Measurements from ENCODE around the gene IQGAP1.
A peak's percentile ranks its signal among the peaks of the same experiment; 100 is the strongest.
"Not testable (repeated sequence)": the region's sequence is repeated elsewhere in the genome, so short reads cannot be mapped to it uniquely, and the experiment has no call there.

IQGAP1 gene

DNA sequence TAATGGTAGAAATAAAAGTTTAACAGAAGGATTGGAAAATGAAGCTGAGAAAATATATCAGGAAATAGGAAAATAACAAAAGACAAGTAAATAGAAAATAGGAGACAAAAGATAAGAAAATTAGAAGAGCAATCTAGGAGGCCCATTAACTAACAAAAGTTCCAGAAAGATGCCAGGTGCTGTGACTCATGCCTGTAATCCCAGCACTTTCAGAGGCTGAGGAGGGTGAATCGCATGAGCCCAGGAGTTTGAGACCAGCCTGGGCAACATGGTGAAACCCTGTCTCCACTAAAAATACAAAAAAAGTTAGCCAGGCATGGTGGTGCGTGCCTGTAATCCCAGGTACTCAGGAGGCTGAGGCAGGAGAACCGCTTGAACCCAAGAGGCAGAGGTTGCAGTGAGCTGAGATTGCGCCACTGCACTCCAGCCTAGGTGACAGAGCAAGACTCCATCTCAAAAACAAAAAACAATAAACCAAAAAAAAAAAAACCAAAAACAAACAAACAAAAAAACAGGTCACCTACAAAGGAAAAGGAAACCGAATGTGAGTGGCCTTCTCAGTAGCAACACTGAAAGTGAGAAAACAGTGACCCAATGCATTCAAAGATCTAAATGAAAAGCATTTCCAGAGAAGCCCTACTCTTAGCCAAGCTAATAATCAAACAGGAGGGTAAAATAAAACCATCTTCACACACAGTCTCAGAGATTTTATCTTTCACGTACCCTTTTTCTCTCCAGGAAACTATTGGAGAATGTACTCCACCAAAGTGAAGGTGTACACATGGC, 136.2 kb downstream of the IQGAP1 start:
- not testable (repeated sequence) for DNase-seq (ENCODE audit: low read depth in 2 of 2)

DNA sequence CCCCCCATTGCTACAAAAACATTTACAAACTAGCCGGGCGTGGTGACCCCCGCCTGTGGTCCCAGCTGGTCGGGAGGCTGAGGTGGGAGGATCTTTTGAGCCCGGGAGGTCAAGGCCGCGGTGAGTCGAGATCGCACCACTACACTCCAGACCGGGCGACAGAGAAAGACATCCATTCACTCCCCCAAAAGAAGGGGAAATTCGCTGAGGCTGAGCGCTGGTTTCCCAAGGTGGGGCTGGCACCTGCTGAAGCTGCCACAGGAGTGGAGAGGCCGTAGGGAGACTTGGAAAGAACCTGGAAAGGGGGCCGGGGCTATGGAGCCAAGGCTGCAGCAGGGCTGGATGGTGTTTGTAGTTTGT, 140.9 kb downstream of the IQGAP1 start:
- no peak for DNase-seq (ENCODE audit: low read depth in 2 of 2)

DNA sequence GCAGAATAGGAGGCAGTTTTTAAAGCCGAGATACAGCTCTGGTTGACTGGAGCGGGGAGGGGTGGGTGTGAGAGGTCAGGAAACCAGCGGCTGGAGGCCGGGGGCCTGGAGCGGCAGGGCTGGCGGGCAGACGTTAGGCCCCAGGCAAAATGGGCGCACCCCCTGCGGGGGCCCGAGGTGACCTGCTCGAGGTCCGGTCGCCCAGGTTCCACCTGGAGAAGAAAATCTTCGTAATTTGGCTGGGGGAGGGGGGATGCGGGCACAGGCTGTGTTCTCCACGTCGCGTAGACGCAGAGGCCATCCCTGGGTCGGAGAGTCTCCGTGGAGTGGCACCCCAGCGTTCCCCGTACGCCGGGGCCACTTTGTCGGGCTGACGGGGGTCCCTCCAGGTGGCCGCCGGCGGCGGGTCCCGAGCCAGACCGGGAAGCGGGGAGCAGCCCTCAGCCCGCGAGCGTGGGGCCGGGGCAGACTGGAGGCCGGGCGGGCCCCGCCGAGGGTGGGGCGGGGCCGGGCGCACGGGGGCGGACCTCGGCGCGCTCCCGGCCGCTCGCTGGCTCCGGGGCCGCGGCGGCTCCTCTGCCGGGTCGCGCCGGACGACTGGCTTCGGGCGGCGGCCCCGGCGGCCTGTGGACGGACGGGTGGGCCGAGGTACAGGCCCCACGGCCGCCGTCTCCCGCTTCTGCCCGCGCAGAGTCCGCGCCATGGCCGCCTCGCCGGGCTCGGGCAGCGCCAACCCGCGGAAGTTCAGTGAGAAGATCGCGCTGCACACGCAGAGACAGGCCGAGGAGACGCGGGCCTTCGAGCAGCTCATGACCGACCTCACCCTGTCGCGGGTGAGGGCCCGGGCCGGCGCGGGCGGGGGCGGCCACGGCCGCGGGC, 141.6 kb downstream of the IQGAP1 start, which contains the start of gene CRTC3:
Gene CRTC3, plus strand, starts transcription at position 553 of the 879 bp plus-strand sequence. Its CDS starts 149 bp downstream, at position 702.
- DNase-seq (ENCODE audit: low read depth in 2 of 2) = peak in 1 of 2 donors; percentile 18

DNA sequence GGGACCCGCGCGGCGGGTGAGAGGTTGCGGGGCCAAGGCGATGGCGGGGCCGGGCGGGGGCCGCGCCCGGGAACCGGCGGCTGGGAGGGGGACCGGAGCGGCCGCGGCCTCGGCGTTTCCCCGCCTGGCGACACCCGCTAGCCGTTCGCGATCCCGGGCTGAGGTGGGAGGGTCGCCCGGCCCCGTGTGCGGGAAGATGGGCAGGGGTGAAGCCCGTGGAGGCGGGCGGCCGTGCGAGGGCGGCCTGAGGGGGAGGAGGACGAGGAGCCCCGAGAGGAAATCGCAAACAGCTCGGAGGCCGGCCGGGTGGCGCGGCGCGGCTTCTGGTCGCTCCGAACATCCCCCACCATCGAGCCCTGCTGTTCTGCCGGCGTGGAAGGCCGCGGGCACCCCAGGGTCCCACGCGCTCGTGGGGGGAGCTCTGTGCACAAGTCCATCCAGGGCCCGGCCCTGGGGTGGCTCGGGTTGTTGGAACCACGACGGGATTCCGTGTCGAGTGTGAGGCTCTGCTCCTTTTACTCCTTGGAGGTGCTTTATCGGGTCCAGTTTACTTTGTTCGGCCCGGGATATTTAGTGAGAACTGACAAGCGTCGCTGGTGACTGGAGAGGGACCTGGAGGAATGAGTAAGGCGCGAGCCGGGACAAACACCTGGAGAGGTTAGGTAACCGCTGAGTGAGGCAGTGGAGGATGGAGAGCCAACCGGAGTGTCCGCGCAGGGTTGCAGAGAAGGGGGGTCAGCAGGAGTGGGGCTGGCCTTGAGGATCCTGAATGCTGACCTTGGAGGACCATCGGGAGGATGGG, 142.4 kb downstream of the IQGAP1 start:
- peak in 1 of 2 donors; percentile 9 for DNase-seq (ENCODE audit: low read depth in 2 of 2)

DNA sequence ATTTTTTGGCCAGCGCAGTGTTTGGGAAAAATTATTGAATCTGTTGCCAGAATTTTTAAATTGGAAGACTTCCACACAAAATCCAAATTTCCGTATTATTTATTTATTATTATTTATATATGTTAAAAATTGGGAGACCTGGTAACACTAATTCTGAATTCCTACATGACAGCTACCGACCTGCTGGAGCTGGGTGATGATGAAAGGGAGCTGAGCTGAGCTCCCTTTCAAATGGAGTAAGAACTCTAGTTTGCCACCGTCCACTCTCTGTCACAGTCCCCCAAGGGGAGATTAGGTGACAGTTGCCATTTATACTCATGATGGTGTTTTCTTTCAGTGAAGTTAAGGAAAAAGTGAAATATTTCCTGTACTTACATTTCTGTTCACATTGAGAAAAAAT, 143.1 kb downstream of the IQGAP1 start:
- no peak for DNase-seq (ENCODE audit: low read depth in 2 of 2)

DNA sequence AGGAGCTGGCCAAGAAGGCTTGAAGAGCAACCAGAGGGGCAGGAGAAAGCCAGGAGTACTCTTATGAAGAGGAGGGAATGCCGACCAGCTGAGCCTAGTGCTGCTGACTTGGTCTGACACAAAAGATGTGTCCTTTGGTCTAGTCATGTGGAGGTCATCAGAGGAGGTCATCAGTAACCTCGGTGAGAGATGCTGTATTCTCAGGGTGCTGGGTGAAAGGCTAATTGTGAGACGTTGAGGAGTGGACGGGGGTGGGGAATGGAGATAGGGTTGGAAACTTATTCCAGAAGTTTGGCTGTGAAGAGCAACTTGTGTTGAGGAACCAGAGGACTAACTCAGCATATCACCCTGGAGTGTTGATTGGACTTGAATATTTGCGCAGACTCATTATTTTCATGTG, 147.2 kb downstream of the IQGAP1 start:
- DNase-seq (ENCODE audit: low read depth in 2 of 2) = no peak

DNA sequence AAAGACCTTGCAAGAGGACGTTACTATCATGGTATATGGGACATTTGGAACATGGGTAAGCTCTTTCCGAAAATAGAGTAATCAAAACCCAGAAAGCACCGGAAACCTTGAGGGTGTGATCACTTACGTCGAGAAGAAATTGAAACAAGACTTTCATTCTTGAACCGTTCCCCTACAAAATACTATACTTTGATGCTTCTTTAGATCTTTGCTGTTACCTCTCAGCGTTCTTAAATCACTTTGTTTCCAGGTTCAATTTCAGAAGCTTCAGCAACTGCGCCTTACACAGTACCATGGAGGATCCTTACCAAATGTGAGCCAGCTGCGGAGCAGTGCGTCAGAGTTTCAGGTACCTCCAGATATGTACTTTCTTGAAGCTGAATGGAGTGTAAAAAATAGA, 151.7 kb downstream of the IQGAP1 start:
- DNase-seq (ENCODE audit: low read depth in 2 of 2) = no peak

DNA sequence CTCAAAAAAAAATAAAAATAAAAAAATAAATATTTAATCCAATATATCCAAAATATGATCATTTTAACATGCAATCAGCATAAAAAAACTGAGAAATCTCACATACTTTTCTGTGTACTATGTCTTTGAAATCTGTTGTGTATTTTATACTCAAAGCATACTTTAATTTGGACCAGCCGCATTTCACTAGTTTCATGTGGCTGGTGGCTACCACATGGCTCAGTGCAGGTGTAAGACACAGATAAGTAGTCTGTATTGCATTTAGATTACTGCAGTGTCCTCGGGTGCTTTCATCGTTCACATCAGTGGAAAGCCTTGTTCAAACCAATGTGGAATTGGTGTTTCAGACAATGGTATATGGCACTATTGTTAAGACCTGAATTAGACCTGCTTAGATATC, 152.7 kb downstream of the IQGAP1 start:
- no peak for DNase-seq (ENCODE audit: low read depth in 2 of 2)

DNA sequence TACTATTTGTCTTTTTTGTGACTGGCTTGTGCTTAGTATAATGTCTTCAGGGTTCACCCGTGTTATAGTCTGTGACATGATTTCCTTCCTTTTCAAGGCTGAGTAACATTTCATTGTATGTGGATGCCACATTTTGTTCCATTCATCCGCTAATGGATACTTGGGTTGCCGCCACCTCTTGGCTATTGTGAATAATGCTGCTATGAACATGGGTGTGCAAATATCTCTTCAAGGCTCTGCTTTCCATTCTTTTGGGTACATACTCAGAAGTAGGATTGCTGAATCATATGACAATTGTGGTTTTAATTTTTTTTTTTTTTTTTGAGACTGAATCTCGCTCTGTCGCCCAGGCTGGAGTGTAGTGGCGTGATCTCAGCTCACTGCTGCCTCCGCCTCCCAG, 157.1 kb downstream of the IQGAP1 start:
- no peak for DNase-seq (ENCODE audit: low read depth in 2 of 2)

DNA sequence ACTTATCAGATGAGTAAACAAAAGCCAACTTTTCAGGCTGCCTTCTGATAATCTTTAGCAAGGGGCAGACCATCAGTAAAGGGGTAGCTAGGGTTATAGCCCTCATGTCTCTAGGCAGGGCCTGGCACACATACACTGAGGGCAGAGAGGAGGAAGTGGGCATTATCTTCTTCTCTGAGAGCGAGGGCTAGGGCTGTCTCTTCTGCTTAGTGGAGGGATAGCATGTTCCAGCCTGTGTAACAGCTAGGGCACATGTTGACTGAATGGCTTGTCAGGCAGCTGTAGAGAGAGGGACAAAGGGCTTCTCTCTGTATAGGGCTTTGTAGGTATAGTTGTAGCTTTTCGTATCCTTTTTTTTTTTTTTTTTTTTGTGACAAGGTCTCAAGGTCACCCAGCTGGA, 159.5 kb downstream of the IQGAP1 start:
- DNase-seq (ENCODE audit: low read depth in 2 of 2) = no peak

DNA sequence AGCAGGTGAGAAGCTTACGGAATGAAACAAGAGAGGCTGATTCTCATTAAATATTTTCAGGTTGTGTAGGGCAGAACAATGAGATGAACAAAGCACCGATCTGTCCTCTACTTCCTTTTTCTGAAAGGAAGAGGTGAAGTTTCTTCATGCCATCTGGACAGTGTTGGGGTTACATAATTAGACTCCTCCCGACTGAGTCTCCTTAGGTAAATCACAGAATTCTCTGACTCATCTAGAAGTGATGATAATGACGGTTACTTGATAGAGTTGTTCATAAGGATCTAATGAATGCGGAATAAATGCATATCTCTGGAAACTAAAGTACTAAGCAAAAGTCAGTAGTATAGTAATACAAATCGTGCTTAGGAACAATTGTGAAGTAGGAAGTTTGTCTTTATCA, 162.9 kb downstream of the IQGAP1 start:
- no peak for DNase-seq (ENCODE audit: low read depth in 2 of 2)
